Hematopoietic multipotent progenitor cell treated with erythropoietin and hydrocortisone succinate and interleukin-3 and kit ligand, for 15 days (in vitro differentiated cells): Measurements from ENCODE around the gene METAP2.

Experiments used
- DNase-seq: peaks from one replicate; pipeline ENCODE4 v3.0.0-alpha.2; 2015; ENCODE audit warnings: low spot score

METAP2 gene

DNA sequence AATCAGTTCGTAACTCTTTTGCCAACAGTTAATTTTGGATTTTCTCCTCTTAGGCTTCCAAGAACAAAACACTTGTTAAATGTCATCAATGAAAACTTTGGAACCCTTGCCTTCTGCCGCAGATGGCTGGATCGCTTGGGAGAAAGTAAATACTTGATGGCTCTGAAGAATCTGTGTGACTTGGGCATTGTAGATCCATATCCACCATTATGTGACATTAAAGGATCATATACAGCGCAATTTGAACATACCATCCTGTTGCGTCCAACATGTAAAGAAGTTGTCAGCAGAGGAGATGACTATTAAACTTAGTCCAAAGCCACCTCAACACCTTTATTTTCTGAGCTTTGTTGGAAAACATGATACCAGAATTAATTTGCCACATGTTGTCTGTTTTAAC lies 39.6 kb downstream of the METAP2 start:
- no peak for DNase-seq

GRCh38 chr12:95515197-95515596 lies 41.2 kb downstream of the METAP2 start:
- no peak for DNase-seq

DNA sequence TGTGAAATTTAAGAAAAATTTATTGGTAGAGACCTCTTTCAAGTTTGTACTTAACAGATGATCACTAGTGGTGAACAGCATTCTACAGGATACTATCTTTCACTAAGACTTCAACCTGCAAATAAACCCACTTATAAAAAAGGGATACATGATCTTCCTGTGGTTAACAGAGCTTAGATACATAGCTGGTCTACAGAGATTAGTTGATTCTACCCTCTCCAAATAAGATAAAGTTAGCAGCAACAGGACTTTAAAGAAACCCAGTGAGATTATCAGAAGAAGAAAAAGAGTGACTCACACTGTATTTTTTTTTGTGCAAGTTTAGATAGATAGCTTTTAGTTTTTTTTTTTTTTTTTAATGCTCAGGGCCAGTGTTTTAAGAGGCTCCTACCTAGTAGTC lies 42.8 kb downstream of the METAP2 start:
- peak; percentile 44 for DNase-seq

DNA sequence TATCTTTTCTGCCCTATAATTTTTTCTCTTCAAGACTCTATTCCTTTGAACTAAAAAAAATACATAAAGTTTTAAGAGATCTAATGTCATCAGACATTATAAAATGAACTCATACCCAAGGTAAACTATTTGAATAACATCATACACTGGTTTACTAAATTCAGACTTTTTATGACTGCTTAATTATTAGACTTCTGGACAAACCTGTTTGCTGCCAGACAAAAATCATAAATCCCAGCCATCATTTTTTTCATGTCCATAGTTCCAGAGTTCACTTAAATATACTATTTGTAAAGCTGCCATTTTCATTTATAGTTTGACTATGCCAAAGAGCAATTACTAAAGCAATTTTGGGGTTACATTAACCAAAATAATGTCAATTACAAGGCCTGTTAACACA lies 43.3 kb downstream of the METAP2 start:
- DNase-seq, result no peak

- DNase-seq, result no peak
These were observed 45.0 kb downstream of the METAP2 start for GRCh38 chr12:95518944-95519343.

DNA sequence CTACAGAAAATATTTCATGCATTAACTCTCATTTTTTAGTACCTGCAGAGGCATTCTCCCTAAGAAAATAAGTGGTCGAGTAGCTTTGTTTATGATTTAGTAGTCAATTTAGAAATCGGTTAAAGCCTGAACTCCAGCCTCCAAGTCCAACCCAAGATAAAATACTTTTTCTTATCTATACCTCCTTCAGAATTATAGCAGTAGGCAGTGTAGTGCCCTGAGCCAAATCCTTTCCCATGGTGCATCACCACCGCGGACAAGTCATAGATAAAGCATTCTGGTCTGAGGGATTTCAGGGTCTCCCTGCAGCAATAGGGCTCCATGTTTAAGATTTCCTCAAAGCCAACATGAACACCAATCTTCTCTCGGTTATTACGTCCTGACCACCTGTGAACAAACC lies 46.9 kb downstream of the METAP2 start:
- no peak for DNase-seq

- DNase-seq, result no peak
These were observed 48.7 kb downstream of the METAP2 start for GRCh38 chr12:95522692-95523091.

GRCh38 chr12:95528431-95528830 lies 54.5 kb downstream of the METAP2 start:
- no peak for DNase-seq

DNA sequence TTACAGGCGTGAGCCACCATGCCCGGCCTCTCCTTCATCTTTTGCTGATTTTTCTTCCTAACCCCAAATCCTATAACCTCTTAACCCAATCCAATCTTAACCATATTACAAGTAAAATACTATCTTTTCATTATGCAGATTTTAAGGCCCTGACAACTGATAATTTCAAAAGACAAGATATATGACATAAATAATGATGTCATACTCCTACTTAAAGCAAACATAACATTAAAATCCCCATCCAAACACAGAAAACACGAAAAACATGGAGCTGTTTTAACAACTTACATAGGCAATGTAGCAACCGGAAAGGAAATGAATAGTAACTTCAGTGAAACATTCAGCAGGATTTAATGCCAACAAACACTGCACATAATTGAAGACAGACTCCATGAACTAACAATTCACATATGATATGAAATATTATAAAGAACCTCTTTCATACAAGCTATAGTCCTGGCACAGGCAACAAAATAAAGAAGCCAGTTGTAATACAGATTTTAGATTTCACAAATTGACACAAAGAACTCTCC lies 55.8 kb downstream of the METAP2 start:
- DNase-seq, result no peak

DNA sequence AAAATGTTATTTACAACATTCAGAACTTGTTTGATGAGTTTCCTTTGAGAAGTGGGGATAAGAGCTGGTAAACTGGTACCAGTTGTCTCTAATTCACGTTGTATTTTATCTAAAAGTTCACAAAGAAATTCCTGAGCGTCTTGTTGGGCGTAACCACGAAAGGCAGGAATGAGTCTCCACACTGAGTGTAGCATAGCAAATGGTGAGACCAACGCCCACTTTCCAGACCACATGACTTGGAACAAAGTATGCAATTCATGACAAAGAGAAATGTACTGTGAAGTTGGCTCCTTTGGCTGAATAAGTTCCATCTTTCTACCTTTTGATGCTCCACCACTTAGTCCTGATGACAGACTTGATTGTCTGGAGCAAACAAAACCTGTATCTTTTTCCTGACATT lies 58.9 kb downstream of the METAP2 start:
- DNase-seq, result peak; percentile 27

GRCh38 chr12:95533985-95534384 lies 60.0 kb downstream of the METAP2 start:
- DNase-seq, result no peak

- no peak for DNase-seq
These were observed 64.1 kb downstream of the METAP2 start for GRCh38 chr12:95538006-95538405.

GRCh38 chr12:95538656-95539055 lies 64.7 kb downstream of the METAP2 start:
- DNase-seq, result no peak

DNA sequence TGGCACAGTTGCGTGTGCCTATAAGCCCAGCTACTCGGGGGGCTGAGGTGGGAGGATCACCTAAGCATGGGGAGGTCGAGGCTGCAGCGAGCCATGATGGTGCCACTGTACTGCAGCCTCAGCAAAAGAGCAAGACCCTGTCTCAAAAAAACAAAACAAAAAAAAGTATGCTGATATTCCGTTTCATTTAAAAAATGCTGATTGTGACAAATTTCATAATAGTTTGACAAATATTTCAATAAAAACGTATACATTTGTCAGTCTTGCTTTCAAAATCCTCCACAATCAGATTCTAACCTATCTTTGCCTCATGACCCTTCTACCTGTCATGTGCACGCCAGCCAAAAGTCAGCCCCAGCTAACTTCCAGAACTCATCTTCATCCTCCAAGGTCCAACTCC lies 67.5 kb downstream of the METAP2 start:
- DNase-seq, result no peak

DNA sequence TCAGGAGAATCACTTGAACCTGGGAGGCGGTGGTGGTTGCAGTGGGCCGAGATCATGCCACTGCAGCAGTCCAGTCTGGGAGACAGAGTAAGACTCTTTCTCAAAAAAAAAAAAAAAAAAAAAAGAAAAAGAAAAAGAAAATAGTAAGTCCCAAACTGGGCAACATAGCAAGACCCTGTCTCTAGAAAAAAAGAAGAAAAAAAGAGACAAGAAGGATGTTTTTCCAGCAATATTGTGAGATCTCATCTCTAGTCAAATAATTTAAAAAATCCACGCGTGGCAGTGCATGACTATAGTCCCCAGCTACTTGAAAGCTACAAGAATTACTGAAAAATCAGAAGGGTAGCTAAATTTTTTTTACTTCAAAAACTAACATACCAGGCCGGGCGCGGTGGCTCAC lies 69.4 kb downstream of the METAP2 start:
- no peak for DNase-seq

GRCh38 chr12:95544756-95545155 lies 70.8 kb downstream of the METAP2 start:
- DNase-seq, result no peak

- no peak for DNase-seq
These were observed 71.4 kb downstream of the METAP2 start for GRCh38 chr12:95545303-95545702.

DNA sequence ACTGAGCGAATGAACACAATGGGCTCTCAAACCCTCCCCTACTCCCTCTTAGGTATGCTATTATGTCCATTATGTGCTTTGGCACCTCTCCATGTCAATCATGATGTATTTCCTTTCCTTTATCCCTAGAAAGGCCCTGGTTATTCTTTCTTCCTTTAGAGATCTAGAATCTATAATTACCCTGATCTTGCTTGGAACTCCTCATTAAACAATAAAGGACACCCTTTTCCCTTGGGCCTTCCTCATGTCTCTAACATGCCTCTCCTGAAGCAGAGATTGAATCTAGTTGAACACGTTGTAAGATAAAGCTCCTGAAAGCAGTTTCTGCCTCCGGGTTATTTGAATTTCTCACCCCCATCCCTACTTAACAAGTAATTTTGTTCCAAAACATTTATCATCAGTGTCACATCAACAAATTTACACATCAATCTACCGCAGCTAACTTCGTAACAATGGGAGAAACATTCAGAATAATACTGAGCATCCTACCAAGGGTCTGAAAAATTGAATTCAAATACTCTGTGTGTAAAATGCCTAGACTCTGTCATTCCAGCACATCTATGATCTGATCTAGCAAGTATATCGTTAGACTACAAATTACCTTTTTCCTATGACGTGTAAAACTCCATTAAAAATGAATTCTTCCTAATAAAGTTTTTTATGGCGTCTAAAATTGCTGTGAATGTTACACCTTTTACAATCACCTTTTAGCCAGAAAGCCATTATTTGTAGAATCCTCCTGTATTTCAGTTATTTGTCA lies 72.0 kb downstream of the METAP2 start:
- no peak for DNase-seq

- DNase-seq, result no peak
These were observed 72.5 kb downstream of the METAP2 start for GRCh38 chr12:95546491-95546813.

DNA sequence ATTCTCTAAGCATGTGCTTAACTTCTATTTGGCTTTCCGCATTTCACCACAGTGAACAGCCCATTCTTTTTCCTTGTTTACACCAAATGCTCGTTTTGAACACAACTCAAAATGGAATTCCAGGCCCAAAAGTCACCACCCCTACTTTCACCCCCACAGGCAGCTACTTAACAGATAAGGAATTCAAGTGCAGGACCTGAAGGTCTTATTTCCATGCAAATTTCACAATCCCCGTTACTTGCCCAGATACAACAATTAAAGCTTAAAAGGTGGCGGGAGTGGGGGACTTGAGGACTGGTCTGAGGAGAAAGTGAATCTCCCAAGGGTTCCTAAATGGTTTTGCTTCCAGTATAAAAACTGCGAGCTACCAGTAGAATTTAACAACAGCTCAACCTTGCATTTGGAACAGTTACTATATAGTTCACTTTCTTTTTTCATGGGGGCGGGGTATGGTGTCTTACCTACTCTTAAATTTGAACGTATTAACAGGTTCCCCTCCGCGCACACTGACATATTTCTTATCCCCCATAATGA lies 73.6 kb downstream of the METAP2 start:
- DNase-seq, result no peak

- DNase-seq, result no peak
These were observed 74.1 kb downstream of the METAP2 start for GRCh38 chr12:95548056-95548538.

- DNase-seq, result peak; percentile 32
These were observed 74.8 kb downstream of the METAP2 start for GRCh38 chr12:95548539-95549391.
